ENCODE results near the gene SIRT7.

- TF ChIP-seq POLR2A (IDR thresholded peaks at IDR 0.05; ENCODE audit: low read depth, low read length): no peak
- no peak for TF ChIP-seq POLR2AphosphoS5 (IDR thresholded peaks at IDR 0.05; ENCODE audit: low read depth, low read length)
- no peak for TF ChIP-seq TAF1 (IDR thresholded peaks at IDR 0.05; ENCODE audit: low read depth, low read length)
Observed at GRCh38 chr17:81921996-81922565, 4.1 kb upstream of the SIRT7 start.

All from GM12891 (cell line).